ENCODE measurements around the gene RNF40. TPM values are rescaled to one million over a fixed set of nuclear protein-coding genes. Genes with fewer than 3 reads are reported as not detected.

The RNF40 gene
- total RNA-seq, 2 donors from 2014 or later = 109 to 112 TPM

GRCh38 chr16:30743716-30744115, 18.4 kb upstream of the RNF40 start:
- TF ChIP-seq, protein P1, sequence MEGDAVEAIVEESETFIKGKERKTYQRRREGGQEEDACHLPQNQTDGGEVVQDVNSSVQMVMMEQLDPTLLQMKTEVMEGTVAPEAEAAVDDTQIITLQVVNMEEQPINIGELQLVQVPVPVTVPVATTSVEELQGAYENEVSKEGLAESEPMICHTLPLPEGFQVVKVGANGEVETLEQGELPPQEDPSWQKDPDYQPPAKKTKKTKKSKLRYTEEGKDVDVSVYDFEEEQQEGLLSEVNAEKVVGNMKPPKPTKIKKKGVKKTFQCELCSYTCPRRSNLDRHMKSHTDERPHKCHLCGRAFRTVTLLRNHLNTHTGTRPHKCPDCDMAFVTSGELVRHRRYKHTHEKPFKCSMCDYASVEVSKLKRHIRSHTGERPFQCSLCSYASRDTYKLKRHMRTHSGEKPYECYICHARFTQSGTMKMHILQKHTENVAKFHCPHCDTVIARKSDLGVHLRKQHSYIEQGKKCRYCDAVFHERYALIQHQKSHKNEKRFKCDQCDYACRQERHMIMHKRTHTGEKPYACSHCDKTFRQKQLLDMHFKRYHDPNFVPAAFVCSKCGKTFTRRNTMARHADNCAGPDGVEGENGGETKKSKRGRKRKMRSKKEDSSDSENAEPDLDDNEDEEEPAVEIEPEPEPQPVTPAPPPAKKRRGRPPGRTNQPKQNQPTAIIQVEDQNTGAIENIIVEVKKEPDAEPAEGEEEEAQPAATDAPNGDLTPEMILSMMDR (IDR thresholded peaks at IDR 0.05) = no peak
- Histone ChIP-seq H3K4me3 (no peak overlapping the region), H3K9me3 (no peaks in the 10 kb centered on the region), H3K27ac (no peak overlapping the region), H3K4me1 (ENCODE audit: control insufficient read depth in 1 of 2, low read depth in 2 of 2) (peaks cover 16 to 34% of the 10 kb centered on the region in 2 donors), H3K27me3 (replicated peaks; ENCODE audit: insufficient read depth) (no peaks in the 10 kb centered on the region), H3K36me3 (peaks cover 9% of the 10 kb centered on the region)
- DNase-seq (ENCODE audit: low spot score) = no peak
- no peak for ATAC-seq (ENCODE audit: insufficient number of reproducible peaks, low FRiP score, low read depth)

- Histone ChIP-seq H3K27me3 (replicated peaks; ENCODE audit: insufficient read depth) (no peaks in the 10 kb centered on the region), H3K36me3 (peaks cover 4% of the 10 kb centered on the region), H3K27ac (no peak overlapping the region), H3K4me1 (ENCODE audit: control insufficient read depth in 1 of 2, low read depth in 2 of 2) (peaks cover 16 to 35% of the 10 kb centered on the region in 2 donors), H3K9me3 (no peaks in the 10 kb centered on the region), H3K4me3 (no peak overlapping the region)
- ATAC-seq (ENCODE audit: insufficient number of reproducible peaks, low FRiP score, low read depth) (no peak), DNase-seq (ENCODE audit: low spot score) (no peak)
- TF ChIP-seq, protein P1 (IDR thresholded peaks at IDR 0.05) = no peak
Observed at GRCh38 chr16:30744183-30744582, 17.9 kb upstream of the RNF40 start.

- Histone ChIP-seq H3K27me3 (replicated peaks; ENCODE audit: insufficient read depth) (no peaks in the 10 kb centered on the region), H3K4me3 (no peak overlapping the region), H3K4me1 (ENCODE audit: control insufficient read depth in 1 of 2, low read depth in 2 of 2) (peaks cover 15 to 36% of the 10 kb centered on the region in 2 donors), H3K9me3 (no peaks in the 10 kb centered on the region), H3K27ac (no peak overlapping the region), H3K36me3 (no peaks in the 10 kb centered on the region)
- DNase-seq (ENCODE audit: low spot score) (no peak), ATAC-seq (ENCODE audit: insufficient number of reproducible peaks, low FRiP score, low read depth) (no peak)
- TF ChIP-seq, protein P1 (IDR thresholded peaks at IDR 0.05) = no peak
Observed at GRCh38 chr16:30745082-30745481, 17.0 kb upstream of the RNF40 start.

- TF ChIP-seq, protein P1 (IDR thresholded peaks at IDR 0.05) = no peak
- no peak for ATAC-seq (ENCODE audit: insufficient number of reproducible peaks, low FRiP score, low read depth)
- Histone ChIP-seq H3K4me1 (ENCODE audit: control insufficient read depth in 1 of 2, low read depth in 2 of 2) (peaks cover 4 to 20% of the 10 kb centered on the region in 2 donors), H3K9me3 (no peaks in the 10 kb centered on the region), H3K4me3 (no peak overlapping the region), H3K36me3 (peaks cover 6% of the 10 kb centered on the region), H3K27ac (peak overlapping the region in 1 of 2 donors; percentile 77), H3K27me3 (replicated peaks; ENCODE audit: insufficient read depth) (no peaks in the 10 kb centered on the region)
- DNase-seq (ENCODE audit: low spot score) = no peak
Observed at GRCh38 chr16:30746638-30747175, 15.4 kb upstream of the RNF40 start.

- H3K9me3 ChIP-seq = no peaks in the 10 kb centered on the region
- peaks cover 3 to 15% of the 10 kb centered on the region in 2 donors for H3K4me1 ChIP-seq (ENCODE audit: control insufficient read depth in 1 of 2, low read depth in 2 of 2)
- peaks cover 9% of the 10 kb centered on the region for H3K36me3 ChIP-seq
- DNase-seq (ENCODE audit: low spot score) = no peak
- H3K27me3 ChIP-seq (replicated peaks; ENCODE audit: insufficient read depth) = no peaks in the 10 kb centered on the region
- H3K4me3 ChIP-seq = peak overlapping the region; percentile 85
- TF ChIP-seq, protein P1 (IDR thresholded peaks at IDR 0.05) = no peak
- ATAC-seq (ENCODE audit: insufficient number of reproducible peaks, low FRiP score, low read depth) = no peak
- H3K27ac ChIP-seq = peak overlapping the region; percentile 77 to 88
Observed at GRCh38 chr16:30747331-30747730, 14.8 kb upstream of the RNF40 start.

All from thoracic aorta (tissue), 2 donors.